Activated naive CD4-positive, alpha-beta T cell treated with anti-CD3 and anti-CD28 coated beads for 36 hours (primary cell): ENCODE data around the gene POLA1. TPM values are rescaled to one million over a fixed set of nuclear protein-coding genes. Genes with fewer than 3 reads are reported as not detected.

Source experiments
- CTCF ChIA-PET: fragments of 350-600 bp; sonication (Branson Sonifier 250); formaldehyde crosslinking; loops from one replicate; lab custom pipeline; 2021; ENCODE audit warnings: antibody characterized with exemption; lab: Charles Lee
- DNase-seq: peaks from one replicate; pipeline ENCODE4 v3.0.0-alpha.2; 2020
- H3K27ac Mint-ChIP-seq: one replicate; pipeline ENCODE4 v1.8.0; 2021; ENCODE audit warnings: mild to moderate bottlenecking, mixed read lengths
- H3K27me3 Mint-ChIP-seq: one replicate; pipeline ENCODE4 v1.8.0; 2021; ENCODE audit warnings: low read depth, mixed read lengths
- H3K36me3 Mint-ChIP-seq: one replicate; pipeline ENCODE4 v1.8.0; 2021; ENCODE audit warnings: low read depth, mixed read lengths
- H3K4me1 Mint-ChIP-seq: one replicate; pipeline ENCODE4 v1.8.0; 2021; ENCODE audit warnings: low read depth, mixed read lengths
- H3K4me3 Mint-ChIP-seq: one replicate; pipeline ENCODE4 v1.8.0; 2021; ENCODE audit warnings: mild to moderate bottlenecking, moderate library complexity, mixed read lengths
- H3K9me3 Mint-ChIP-seq: one replicate; pipeline ENCODE4 v1.8.0; 2021; ENCODE audit warnings: mixed read lengths
- intact Hi-C: fragments of 100-400 bp; cut with micrococcal nuclease; formaldehyde crosslinking; loops from one replicate; pipeline ENCODE4 v1.15.1; 2023
- total RNA-seq, 2 experiments: library from RNA; stranded (reverse); gene quantifications; one replicate each; pipeline ENCODE4 v1.2.3, GENCODE V29; 2021

POLA1 gene
- total RNA-seq, 2 experiments from 2014 or later = 38.2 to 38.7 TPM

DNA sequence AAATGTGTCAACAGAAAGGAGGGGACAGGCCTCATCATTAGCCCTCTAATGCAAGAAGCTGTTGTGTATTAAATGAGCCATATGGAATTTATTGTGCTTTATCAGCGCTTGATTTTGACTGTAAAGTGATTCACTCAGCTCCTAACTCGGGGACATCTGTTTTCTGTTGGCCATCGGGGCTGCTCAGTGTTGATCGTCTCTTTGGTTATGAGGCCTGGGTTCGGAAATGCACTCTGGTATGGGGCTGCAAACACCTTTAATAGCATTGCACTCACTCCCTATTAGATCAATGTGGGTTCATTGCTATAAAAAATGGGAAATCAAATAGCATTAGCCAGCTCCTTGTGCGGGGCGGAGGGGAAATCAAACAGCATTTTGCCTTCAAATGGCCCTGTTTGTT is 315.7 kb downstream of the POLA1 start:
- DNase-seq = no peak
- H3K27me3 Mint-ChIP-seq = peaks cover 60% of the 10 kb centered on the region
- no peak overlapping the region for H3K4me3 Mint-ChIP-seq
- CTCF ChIA-PET = interaction anchor here (0.6 to 3.6 kb wide), 2 partner anchors 116 to 135 kb away, joined by 3 to 10 read pairs; no protein-coding TSS in a partner anchor
- intact Hi-C loops = no loop called here
- no peaks in the 10 kb centered on the region for H3K9me3 Mint-ChIP-seq
- peaks cover 16% of the 10 kb centered on the region for H3K4me1 Mint-ChIP-seq
- H3K36me3 Mint-ChIP-seq = no peaks in the 10 kb centered on the region
- no peak overlapping the region for H3K27ac Mint-ChIP-seq

DNA sequence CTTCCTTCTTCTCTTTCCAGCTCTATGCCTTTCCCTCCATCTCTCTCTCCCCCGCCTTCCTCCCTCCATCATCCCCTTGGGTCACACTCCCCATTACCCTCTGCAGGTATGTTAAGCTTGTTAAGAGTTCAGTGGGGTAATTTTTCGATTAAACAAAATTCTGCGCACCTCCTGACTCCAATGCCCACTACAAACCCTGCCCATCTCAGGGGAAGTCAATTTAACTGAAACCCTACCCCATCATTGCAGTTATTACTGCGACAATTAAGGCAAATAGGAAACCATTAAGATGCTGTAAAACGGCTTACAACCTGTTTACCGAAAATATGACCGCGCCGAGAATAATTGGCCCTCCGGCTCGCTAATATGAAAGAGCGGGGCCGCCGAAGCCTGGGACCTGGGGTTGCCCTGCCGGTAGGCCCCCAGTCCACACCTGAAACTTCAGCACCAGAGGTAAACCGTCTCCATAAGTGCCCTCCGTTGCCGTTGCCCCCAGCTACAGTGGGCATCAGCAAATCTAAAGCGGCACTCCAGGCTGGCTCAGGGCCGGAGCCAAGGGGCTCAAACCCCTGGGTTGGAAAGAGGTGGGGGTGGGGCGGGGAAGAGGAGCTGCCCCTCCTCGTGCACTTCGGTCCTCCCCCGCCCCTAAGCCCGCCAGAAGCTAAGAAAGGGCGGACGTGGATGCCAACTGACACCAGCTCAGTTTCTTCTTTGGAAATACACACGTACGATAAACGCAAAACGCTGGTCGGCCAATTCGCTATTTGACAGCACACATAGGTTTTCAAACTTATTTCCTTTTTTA is 317.3 kb downstream of the POLA1 start:
- CTCF ChIA-PET = interaction anchor here (1.1 to 3.6 kb wide), 3 partner anchors 10 to 133 kb away, joined by 3 to 11 read pairs (median 10); no protein-coding TSS in a partner anchor
- no peak for DNase-seq
- Mint-ChIP-seq H3K36me3 (no peaks in the 10 kb centered on the region), H3K4me3 (no peak overlapping the region), H3K27ac (no peak overlapping the region), H3K4me1 (peaks cover 16% of the 10 kb centered on the region), H3K9me3 (no peaks in the 10 kb centered on the region), H3K27me3 (peaks cover 63% of the 10 kb centered on the region)
- intact Hi-C loops = loop anchor here (5.0 to 10.0 kb wide), 2 partner anchors 174 to 636 kb away; no protein-coding TSS in a partner anchor

DNA sequence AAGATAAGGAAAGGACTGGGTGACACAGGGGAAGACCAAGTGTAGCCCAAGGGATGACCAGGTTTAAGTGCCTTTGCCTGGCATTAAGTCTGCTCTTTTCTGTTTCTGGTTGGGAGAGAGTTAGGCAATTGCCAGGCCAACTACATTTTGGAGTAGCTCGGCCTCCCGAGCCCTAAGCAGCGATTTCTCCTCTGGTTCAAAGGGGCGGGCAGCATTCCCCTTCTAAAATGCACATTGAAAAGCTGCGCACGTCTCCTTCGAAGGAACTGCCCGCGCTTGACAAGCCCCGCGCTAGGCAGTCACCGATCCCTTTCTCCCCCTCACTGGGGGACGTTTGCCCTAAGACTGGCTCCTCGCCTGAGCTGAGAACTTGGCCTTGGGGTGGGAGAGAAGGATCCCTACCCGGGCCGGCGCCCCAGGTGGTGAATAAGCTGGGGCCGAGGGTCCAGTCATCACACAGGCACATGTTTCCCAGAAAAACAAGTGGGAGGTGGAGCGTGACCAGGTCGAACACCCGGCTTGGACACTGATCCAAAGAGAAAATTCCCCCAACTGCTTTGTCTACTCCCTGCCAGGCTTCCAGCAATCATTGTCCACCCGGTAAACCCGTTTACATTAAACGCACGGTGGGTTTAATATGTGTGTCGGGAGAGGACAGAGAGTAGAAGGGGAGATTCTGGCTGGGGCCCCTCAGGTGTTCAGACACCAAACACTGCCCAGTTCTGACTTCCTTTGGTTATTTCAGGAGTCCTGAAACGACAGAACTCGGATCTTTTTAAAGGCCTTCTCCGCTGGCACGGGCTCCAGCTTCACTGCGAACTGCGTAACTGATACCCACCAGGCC is 318.1 kb downstream of the POLA1 start:
- H3K9me3 Mint-ChIP-seq = no peaks in the 10 kb centered on the region
- peaks cover 11% of the 10 kb centered on the region for H3K4me1 Mint-ChIP-seq
- H3K27me3 Mint-ChIP-seq = peaks cover 59% of the 10 kb centered on the region
- H3K27ac Mint-ChIP-seq = no peak overlapping the region
- no peak for DNase-seq
- intact Hi-C loops = loop anchor here (5.0 to 10.0 kb wide), 2 partner anchors 175 to 637 kb away; no protein-coding TSS in a partner anchor
- H3K4me3 Mint-ChIP-seq = no peak overlapping the region
- no peaks in the 10 kb centered on the region for H3K36me3 Mint-ChIP-seq
- CTCF ChIA-PET = interaction anchor here (1.1 to 3.6 kb wide), 3 partner anchors 9 to 133 kb away, joined by 3 to 11 read pairs (median 10); no protein-coding TSS in a partner anchor

DNA sequence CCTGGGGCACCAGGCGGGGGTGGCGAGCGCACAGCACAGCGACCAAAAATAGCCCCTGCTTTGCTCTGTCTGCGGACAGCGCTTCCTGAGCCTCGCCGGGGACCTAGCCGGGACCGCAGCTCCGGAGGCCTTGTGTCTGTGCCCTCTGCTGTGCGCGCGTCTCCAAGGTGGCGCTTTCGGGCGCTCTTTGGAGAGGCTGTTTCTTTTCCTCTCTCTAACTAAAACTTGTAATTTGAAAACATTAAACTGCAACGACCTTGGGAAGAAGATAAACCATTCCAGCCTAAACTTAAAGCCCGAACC is 318.7 kb downstream of the POLA1 start:
- Mint-ChIP-seq H3K4me1 (peaks cover 11% of the 10 kb centered on the region), H3K4me3 (no peak overlapping the region), H3K27ac (no peak overlapping the region), H3K27me3 (peaks cover 60% of the 10 kb centered on the region), H3K36me3 (no peaks in the 10 kb centered on the region), H3K9me3 (no peaks in the 10 kb centered on the region)
- DNase-seq = no peak
- intact Hi-C loops = loop anchor here (5.0 to 10.0 kb wide), 2 partner anchors 175 to 638 kb away; no protein-coding TSS in a partner anchor
- CTCF ChIA-PET = interaction anchor here (1.1 kb wide), 1 partner anchor 9 kb away, joined by 3 read pairs; no protein-coding TSS in a partner anchor

DNA sequence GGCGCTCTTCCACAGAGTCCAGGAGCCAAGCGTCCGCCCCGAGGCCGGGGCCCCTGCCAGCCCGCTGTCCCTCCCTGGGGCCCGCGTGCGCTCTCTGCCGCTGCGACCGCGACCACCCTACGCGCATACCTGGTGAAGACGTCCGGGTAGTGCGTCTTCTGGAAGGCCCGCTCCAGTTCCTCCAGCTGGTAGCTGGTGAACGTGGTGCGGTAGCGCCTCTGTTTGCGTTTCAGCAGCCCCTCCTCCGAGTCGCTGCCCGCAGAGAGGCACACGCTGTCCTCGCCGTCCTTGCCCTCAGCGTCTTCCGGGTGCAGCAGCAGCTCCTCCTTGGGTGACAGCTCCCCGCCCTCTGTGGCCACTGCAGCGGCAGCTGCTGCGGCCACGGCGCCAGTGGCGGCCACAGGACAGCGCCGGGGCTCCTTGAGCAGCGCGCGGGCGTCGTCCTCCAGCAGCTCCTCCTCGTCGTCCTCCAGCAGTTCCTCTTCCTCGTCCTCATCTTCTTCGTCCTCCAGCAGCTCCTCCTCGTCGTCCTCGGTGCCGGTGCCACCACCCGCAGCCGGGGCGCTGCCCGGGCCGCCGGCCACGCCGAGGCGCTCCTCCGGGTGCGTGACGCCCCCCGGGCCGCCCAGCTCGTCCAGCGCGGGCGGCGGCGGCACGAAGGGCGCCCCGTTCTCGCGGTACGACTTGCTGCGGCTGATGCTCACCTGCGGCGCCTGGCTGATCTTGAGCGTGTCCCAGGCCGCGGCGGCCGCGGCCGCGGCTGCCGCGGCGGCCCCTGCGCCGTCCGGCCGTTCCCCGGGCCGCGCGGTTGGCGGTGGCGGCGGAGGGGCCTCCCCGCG is 319.3 kb downstream of the POLA1 start:
- Mint-ChIP-seq H3K4me1 (peaks cover 13% of the 10 kb centered on the region), H3K27me3 (peaks cover 60% of the 10 kb centered on the region), H3K9me3 (no peaks in the 10 kb centered on the region), H3K27ac (no peak overlapping the region), H3K4me3 (peak overlapping the region; percentile 62), H3K36me3 (no peaks in the 10 kb centered on the region)
- intact Hi-C loops = loop anchor here (5.0 to 10.0 kb wide), 2 partner anchors 176 to 638 kb away; no protein-coding TSS in a partner anchor
- CTCF ChIA-PET = interaction anchor here (1.1 to 1.3 kb wide), 2 partner anchors 9 to 131 kb away, joined by 3 read pairs; no protein-coding TSS in a partner anchor
- no peak for DNase-seq

DNA sequence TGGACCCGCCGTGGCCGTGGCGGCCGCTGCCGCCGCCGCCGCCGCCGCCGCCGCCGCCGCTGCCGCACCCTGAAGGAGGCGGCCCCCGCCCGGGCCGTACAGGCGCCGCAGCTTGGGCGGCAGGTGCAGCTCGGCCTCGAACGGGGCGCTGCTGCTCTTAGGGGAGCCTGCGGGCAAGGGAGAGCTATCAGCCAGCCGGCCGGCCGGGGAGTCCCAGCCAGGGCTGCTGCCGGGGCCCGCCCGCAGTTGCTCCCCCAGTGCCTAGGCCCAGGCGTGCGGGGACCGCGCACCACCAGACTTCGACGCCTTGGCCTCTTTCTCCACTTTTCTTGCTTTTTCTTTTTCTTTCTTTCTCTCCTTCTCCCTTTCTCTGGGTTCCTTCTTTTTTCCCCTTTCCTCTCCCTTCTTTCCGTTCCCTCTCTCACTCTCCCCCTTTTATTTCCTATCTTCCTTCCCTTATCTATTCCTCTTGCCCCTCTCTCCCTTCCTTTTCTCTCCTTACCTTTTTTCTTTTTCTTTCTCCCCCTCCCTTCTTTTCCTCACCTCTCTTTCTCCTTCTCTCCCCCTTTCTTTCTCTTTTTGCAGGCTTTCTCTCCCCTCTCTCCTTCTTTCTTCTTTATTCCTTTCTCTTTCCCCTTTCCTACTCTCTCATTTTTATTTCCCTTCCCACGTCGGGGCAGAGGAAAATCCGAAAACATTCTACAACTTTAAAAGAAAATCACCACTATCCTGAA is 320.1 kb downstream of the POLA1 start:
- no peaks in the 10 kb centered on the region for H3K9me3 Mint-ChIP-seq
- CTCF ChIA-PET = interaction anchor here (1.3 kb wide), 1 partner anchor 130 kb away, joined by 3 read pairs; no protein-coding TSS in a partner anchor
- H3K27me3 Mint-ChIP-seq = peaks cover 57% of the 10 kb centered on the region
- H3K4me1 Mint-ChIP-seq = peaks cover 13% of the 10 kb centered on the region
- no peaks in the 10 kb centered on the region for H3K36me3 Mint-ChIP-seq
- peak overlapping the region; percentile 49 for H3K4me3 Mint-ChIP-seq
- DNase-seq = no peak
- H3K27ac Mint-ChIP-seq = no peak overlapping the region
- intact Hi-C loops = loop anchor here (5.0 to 10.0 kb wide), 2 partner anchors 176 to 639 kb away; no protein-coding TSS in a partner anchor

DNA sequence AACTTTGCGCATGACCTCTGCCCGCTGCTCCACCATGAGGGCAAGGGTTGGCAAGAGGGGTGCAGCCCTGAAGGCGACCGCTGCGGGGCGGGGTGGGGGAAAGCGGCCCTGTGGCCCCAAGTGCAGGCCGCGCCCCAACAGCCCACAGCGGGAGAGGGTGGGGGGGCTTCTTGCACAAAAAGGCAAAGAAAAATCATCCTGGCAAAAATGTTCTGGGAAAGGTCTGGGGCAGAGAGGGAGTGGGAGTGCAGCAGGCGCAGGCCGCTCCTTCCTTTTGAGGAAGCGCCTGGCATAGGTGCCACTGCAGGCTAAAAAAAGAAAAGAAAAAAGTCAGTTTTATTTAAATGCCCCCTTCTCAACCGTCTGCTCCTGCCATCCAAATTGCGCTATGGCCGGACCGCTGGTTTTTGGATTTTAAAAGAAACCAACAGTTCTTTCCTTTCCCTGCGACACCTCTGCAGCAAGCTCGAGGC is 320.7 kb downstream of the POLA1 start:
- no peak for DNase-seq
- Mint-ChIP-seq H3K4me3 (peak overlapping the region; percentile 49), H3K4me1 (peaks cover 13% of the 10 kb centered on the region), H3K27ac (no peak overlapping the region), H3K36me3 (no peaks in the 10 kb centered on the region), H3K9me3 (no peaks in the 10 kb centered on the region), H3K27me3 (peaks cover 56% of the 10 kb centered on the region)
- CTCF ChIA-PET = interaction anchor here (1.7 kb wide), 1 partner anchor 130 kb away, joined by 4 read pairs; no protein-coding TSS in a partner anchor
- intact Hi-C loops = loop anchor here (5.0 to 10.0 kb wide), 2 partner anchors 177 to 640 kb away; no protein-coding TSS in a partner anchor

DNA sequence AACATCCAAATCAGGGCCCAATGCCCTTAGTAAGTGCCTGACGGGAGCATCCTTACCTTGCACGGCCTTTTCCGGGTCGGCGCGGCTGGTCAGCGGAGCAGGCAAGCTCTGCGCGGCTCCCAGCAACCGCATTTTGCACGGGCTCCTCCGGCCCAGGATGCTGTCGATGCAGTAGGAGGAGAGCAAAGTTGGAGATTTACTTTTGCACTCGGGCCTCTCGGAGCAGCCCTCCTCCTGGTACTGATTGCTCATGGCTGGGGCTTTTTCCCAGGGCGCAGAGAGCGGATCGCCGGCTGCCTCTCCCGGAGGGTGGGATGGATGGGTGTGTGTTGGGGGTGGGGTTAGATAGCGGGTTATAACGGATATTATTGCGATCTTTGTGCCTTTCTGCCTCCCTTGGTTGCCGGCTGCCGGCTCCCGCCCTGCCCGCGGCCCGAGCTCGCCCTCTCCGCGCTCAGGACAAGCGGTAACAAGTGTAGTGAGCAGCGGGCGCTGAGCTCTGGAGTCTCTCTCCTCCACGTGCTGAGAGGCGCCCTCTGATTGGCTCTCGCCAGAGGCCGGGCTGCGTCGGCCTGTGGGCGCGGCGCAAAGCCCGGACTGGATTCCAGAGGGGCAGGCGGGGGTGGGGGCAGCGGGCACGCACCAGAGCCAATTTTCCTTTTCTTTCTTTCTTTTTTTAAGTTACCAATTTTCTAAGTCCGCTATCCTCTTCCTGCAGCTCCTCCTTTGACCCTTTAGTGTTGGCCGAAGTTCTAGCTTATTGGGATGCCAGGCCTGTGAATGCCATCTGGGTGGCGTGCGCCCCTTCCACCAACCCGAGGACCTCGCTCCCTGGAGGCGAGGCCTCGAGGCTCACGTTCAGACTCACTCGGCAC is 322.0 kb downstream of the POLA1 start, which contains the start of gene ARX:
ARX (minus strand) TSS at position 480 of the 875 bp plus-strand sequence; CDS start at position 252, 228 bp downstream.
- intact Hi-C loops = loop anchor here (10.0 kb wide), 1 partner anchor 641 kb away; no protein-coding TSS in a partner anchor
- H3K36me3 Mint-ChIP-seq = no peaks in the 10 kb centered on the region
- no peak within 1 kb of the TSS for H3K4me3 Mint-ChIP-seq
- CTCF ChIA-PET = interaction anchor here (1.7 kb wide), 1 partner anchor 129 kb away, joined by 4 read pairs; no protein-coding TSS in a partner anchor
- peaks cover 13% of the 10 kb centered on the region for H3K4me1 Mint-ChIP-seq
- DNase-seq = peak; percentile 41
- H3K27me3 Mint-ChIP-seq = peaks cover 53% of the 10 kb centered on the region
- H3K27ac Mint-ChIP-seq = no peak within 1 kb of the TSS
- H3K9me3 Mint-ChIP-seq = no peaks in the 10 kb centered on the region

DNA sequence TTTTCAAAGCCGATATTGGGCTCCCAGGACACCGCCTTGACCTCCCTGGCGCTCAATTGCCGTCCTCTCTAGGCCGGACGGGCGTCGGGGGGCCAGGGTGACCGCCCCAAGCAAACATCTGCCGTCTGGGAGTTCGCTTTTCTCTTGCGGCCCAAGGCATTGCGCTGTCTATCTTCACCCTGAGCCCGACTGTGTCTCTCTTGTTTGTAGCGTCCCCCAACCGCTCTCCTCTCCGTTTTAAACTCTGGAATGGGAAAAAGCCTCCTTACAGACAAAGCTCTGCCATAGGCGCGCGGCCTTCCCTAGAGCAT is 322.6 kb downstream of the POLA1 start:
- Mint-ChIP-seq H3K27me3 (peaks cover 52% of the 10 kb centered on the region), H3K36me3 (no peaks in the 10 kb centered on the region), H3K4me3 (no peak overlapping the region), H3K9me3 (no peaks in the 10 kb centered on the region), H3K27ac (no peak overlapping the region), H3K4me1 (peaks cover 17% of the 10 kb centered on the region)
- DNase-seq = no peak
- intact Hi-C loops = loop anchor here (10.0 kb wide), 1 partner anchor 642 kb away; no protein-coding TSS in a partner anchor
- CTCF ChIA-PET = no interaction called here
